Esophagus squamous epithelium (tissue), 5 donors: Measurements from ENCODE around the gene CORO1C. TPM values are rescaled to one million over a fixed set of nuclear protein-coding genes. Genes with fewer than 3 reads are reported as not detected.

Source experiments
- DNase-seq: peaks from one replicate; lab custom pipeline; 2025; lab: John Stamatoyannopoulos, UW
- H3K27ac ChIP-seq, 4 donors: fragments of 200-600 bp; sonication (generic); one replicate each; pipeline ENCODE4 v1.5.1; 2016 to 2019; ENCODE audit warnings: mild to moderate bottlenecking in 1 of 4
- H3K27me3 ChIP-seq, 4 donors: fragments of 200-600 bp; sonication (generic); 1 replicate in 3 of 4; 2 replicates in 1 of 4; pipeline versions ENCODE4 v1.5.1 to v1.6.0; 2017 to 2021; ENCODE audit warnings: antibody characterized with exemption in 1 of 4
- H3K36me3 ChIP-seq, 3 donors: fragments of 200-600 bp; sonication (generic); one replicate each; pipeline ENCODE4 v1.5.1; 2016 to 2019
- H3K4me1 ChIP-seq, 3 donors: fragments of 200-600 bp; sonication (generic); one replicate each; pipeline ENCODE4 v1.5.1; 2017 to 2019
- H3K4me3 ChIP-seq, 4 donors: fragments of 200-600 bp; sonication (generic); 1 replicate in 3 of 4; 2 replicates in 1 of 4; pipeline ENCODE4 v1.5.1; 2016 to 2019; ENCODE audit warnings: mild to moderate bottlenecking in 2 of 4, moderate library complexity in 1 of 4
- H3K9me3 ChIP-seq, 3 donors: fragments of 200-600 bp; sonication (generic); one replicate each; pipeline ENCODE4 v1.5.1; 2016 to 2019
- POLR2A ChIP-seq, 4 donors: fragments of 450-650 bp; IDR thresholded peaks; one replicate each; pipeline ENCODE4 v1.6.1; 2017; ENCODE audit warnings: antibody characterized with exemption in 4 of 4, mild to moderate bottlenecking in 4 of 4, moderate library complexity in 3 of 4
- WGBS, 2 donors: methylation state at CpG; one replicate each; pipeline ENCODE4 v1.1.5; 2018; 5-methylcytosine and 5-hydroxymethylcytosine counted together
- intact Hi-C: fragments of 100-400 bp; cut with DNase I; formaldehyde crosslinking; loops from one replicate; pipeline ENCODE4 v1.15.0; 2022
- total RNA-seq, 4 donors: library from RNA; depleted of rRNA; stranded (reverse); fragments of >200 nt; gene quantifications; one replicate each; pipeline ENCODE4 v1.1.0, GENCODE V29; 2016
- TF ChIP-seq, protein P1 (sequence below), 6 experiments: fragments of 450-650 bp in 4 of 6; fragments of 200-600 bp in 2 of 6; sonication (generic) in 2 of 6; IDR thresholded peaks; one replicate each; pipeline ENCODE4 v1.5.1; 2016 to 2019; ENCODE audit warnings: antibody characterized with exemption in 6 of 6, mild to moderate bottlenecking in 4 of 6, moderate library complexity in 4 of 6
- donor health status: DM: yes; HTN: yes; CAD: no.

CORO1C gene
- total RNA-seq, 4 donors from 2014 or later: 67.2 to 142 (median 114) TPM

DNA sequence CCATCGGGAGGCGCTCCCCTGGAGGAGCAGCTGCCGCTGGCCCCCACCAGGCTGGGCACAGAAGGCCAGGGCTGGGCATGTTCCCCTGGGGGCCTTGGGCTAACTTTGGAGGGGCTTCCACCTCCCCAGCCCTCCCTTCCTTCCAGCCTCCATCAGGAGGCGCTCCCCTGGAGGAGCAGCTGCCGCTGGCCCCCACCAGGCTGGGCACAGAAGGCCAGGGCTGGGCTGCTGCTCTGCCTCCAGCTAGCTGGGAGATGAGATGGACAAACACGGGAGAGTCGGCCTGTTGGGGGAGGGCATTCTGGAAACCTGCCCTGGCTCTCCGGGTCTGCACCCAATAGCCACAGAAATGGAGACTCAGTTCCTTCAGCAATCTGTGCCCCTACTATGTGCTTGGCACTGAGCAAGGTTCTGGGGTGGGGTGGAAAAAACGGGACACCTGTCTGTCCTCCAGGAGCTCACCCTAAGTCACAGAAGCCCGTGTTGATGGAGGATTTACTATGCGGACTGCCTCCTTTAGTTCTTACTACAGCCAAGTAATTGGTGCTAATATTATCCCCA is 39.0 kb upstream of the CORO1C start:
- TF ChIP-seq, protein P1, sequence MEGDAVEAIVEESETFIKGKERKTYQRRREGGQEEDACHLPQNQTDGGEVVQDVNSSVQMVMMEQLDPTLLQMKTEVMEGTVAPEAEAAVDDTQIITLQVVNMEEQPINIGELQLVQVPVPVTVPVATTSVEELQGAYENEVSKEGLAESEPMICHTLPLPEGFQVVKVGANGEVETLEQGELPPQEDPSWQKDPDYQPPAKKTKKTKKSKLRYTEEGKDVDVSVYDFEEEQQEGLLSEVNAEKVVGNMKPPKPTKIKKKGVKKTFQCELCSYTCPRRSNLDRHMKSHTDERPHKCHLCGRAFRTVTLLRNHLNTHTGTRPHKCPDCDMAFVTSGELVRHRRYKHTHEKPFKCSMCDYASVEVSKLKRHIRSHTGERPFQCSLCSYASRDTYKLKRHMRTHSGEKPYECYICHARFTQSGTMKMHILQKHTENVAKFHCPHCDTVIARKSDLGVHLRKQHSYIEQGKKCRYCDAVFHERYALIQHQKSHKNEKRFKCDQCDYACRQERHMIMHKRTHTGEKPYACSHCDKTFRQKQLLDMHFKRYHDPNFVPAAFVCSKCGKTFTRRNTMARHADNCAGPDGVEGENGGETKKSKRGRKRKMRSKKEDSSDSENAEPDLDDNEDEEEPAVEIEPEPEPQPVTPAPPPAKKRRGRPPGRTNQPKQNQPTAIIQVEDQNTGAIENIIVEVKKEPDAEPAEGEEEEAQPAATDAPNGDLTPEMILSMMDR (IDR thresholded peaks at IDR 0.05): no peak
- TF ChIP-seq POLR2A (IDR thresholded peaks at IDR 0.05): no peak
- no peaks in the 10 kb centered on the region for H3K9me3 ChIP-seq
- WGBS, 2 donors: 71% methylated on average over 2 of the region's 11 CpGs; no CpG with 5 or more reads in 1 of the 2 donors
- H3K4me3 ChIP-seq: no peak overlapping the region
- no peaks in the 10 kb centered on the region for H3K27me3 ChIP-seq
- DNase-seq: no peak
- H3K36me3 ChIP-seq: no peaks in the 10 kb centered on the region
- intact Hi-C loops: no loop called here
- peak overlapping the region in 2 of 4 donors; percentile 41 to 50 for H3K27ac ChIP-seq
- H3K4me1 ChIP-seq: peaks cover 20 to 59% (median 44%) of the 10 kb centered on the region in 3 donors

DNA sequence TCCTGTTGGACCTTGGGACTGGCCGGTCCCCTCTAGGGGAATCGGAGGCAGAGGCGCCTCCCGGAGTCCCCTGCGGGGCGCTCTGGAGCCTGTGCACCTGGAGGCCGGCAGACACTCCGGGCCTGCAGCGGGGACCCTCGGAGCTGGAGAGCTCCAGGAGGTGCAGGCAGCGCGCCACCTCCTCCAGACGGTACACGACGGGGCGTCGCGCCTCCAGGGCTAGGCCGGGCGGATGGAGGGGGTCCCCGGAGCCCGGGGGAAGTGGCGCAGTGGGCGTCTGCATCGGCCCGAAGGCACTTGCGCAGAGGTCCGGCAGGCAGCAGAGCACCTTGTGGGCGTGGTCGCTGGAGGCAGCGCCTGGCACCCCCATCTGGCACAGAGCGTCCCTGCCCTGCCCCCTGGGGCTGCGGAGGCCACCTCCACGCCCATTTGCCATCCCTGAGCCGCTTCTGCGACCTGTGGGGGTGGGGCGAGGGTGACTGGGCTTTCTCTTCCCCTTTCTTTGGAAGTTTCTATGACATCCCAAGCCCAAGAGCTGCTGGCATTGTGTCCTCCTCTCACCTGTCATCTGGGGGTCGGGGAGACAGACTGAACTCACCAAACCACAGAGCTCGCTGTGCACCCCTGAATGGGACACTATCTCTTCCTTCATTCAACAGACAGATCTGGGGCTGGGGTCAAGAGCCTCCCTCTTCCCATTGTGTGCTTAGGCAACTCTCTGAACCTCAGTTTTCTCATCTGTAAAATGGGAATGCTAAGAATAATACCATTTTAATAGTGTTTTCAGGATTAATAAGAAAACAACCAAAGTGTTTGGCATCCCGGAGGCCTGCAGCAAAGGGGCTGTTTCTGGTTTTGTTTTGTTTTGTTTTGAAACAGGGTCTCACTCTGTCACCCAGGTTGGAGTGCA is 37.5 kb upstream of the CORO1C start:
- no peak for TF ChIP-seq POLR2A (IDR thresholded peaks at IDR 0.05)
- TF ChIP-seq, protein P1 (IDR thresholded peaks at IDR 0.05): no peak
- peaks cover 17 to 44% (median 29%) of the 10 kb centered on the region in 3 donors for H3K4me1 ChIP-seq
- DNase-seq: no peak
- peak overlapping the region in 3 of 4 donors; percentile 9 to 60 (median 21) for H3K4me3 ChIP-seq
- H3K27ac ChIP-seq: peak overlapping the region in 1 of 4 donors; percentile 21
- WGBS, 2 donors: 15 to 38% methylated on average over 6 to 14 of the region's 40 CpGs
- H3K27me3 ChIP-seq: no peaks in the 10 kb centered on the region
- no peaks in the 10 kb centered on the region for H3K9me3 ChIP-seq
- H3K36me3 ChIP-seq: no peaks in the 10 kb centered on the region
- intact Hi-C loops: no loop called here

DNA sequence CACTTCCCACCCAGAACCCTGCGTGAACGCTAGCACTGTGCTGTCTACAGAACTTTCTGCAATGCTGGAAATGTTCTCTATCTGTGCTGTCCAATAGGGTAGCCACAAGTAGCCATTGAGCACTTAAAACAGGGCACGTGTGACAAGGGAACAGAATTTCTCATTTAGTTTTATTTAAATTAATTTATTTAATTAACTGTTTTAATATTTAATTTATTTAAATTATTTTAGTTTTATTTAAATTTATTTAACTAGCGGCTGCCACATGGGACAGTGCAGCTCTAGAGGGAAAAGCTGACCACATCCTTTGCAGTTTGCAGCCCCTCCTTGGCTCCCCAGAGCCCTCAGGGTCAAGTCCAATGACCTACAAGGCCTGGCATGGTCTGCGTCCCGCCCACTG is 35.0 kb upstream of the CORO1C start:
- DNase-seq: no peak
- no peaks in the 10 kb centered on the region for H3K27me3 ChIP-seq
- H3K4me1 ChIP-seq: peaks cover 7 to 24% (median 12%) of the 10 kb centered on the region in 3 donors
- intact Hi-C loops: no loop called here
- no peak overlapping the region for H3K27ac ChIP-seq
- 94 to 95% methylated on average over 6 of the region's 6 CpGs for WGBS, 2 donors
- H3K36me3 ChIP-seq: no peaks in the 10 kb centered on the region
- H3K9me3 ChIP-seq: no peaks in the 10 kb centered on the region
- TF ChIP-seq, protein P1 (IDR thresholded peaks at IDR 0.05): no peak
- TF ChIP-seq POLR2A (IDR thresholded peaks at IDR 0.05): no peak
- no peak overlapping the region for H3K4me3 ChIP-seq

DNA sequence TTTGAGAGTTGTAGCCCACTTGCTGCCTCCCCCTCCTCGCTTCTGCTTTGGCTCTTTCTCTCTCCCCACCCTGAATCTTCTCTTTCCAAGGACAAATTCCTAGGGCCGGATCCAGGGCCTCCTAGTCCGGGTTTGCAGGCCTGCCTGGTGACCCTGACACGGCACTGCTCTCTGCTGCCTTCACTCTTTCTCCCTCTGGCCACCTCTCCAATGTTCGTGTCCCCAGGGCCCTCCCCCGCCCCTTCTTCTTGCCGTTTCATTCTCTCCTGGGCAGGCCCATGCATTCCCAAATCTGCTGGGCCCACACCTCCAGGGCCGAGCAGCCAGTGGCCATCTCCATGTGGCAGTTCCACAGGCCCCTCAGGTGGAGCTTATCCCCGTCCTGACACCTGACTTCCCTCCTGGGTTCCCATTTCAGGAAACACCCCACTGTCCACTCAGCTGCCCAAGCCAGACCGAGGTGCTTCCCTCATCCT is 34.0 kb upstream of the CORO1C start:
- intact Hi-C loops: no loop called here
- Histone ChIP-seq H3K4me1 (peaks cover 7 to 18% (median 12%) of the 10 kb centered on the region in 3 donors), H3K9me3 (no peaks in the 10 kb centered on the region), H3K27me3 (no peaks in the 10 kb centered on the region), H3K4me3 (no peak overlapping the region), H3K36me3 (no peaks in the 10 kb centered on the region), H3K27ac (no peak overlapping the region)
- WGBS, 2 donors: 82 to 84% methylated on average over 9 to 10 of the region's 10 CpGs
- TF ChIP-seq, protein P1 (IDR thresholded peaks at IDR 0.05): no peak
- TF ChIP-seq POLR2A (IDR thresholded peaks at IDR 0.05): no peak
- no peak for DNase-seq
